ENCODE results near the gene GALNT14. TPM values are rescaled to one million over a fixed set of nuclear protein-coding genes. Genes with fewer than 3 reads are reported as not detected.

The GALNT14 gene
- polyA plus RNA-seq, 1 experiment = 0.07 TPM

- ChIA-PET CTCF (no interaction called here), POLR2A (no interaction called here)
- H3K27me3 ChIP-seq (ENCODE audit: control insufficient read depth, insufficient read depth, low read length) = peaks cover 2% of the 10 kb centered on the region
- H3K4me3 ChIP-seq (ENCODE audit: low read depth, low read length) = no peak overlapping the region
- no peak for TF ChIP-seq CTCF (IDR thresholded peaks at IDR 0.05; ENCODE audit: low read depth, low read length)
- H3K9me3 ChIP-seq (ENCODE audit: control insufficient read depth, insufficient read depth, low read length) = no peaks in the 10 kb centered on the region
- no peak for DNase-seq (ENCODE audit: low read depth, low spot score)
- H3K27ac ChIP-seq (ENCODE audit: low read depth, low read length) = no peak overlapping the region
These were observed 237.9 kb downstream of the GALNT14 start for GRCh38 chr2:30900381-30900780.

DNA sequence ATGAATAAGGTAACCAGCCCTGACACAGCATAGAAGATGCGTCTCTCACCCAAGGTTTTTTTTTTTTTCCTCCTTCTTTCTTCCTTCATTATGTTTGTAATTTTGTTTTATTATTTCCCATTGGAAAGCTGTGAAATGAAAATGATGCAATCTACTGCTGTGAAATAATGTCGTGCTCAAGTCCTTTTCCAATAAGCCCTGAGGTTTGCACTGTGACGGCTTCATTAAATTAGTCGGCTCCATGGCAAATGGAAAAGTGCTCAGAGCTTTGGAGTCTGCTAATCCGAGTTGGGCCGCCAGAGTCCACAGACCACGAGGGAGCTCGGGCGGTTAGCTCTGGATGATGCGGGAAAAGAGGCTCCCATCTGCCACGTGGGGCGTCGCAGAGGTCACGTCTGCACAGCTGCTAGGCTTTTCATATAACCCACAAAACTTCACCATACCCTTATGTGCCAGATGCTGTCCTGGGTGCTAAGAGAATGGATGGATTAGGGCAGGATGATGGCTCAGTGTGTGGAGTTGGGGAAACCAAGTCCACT, 238.7 kb downstream of the GALNT14 start:
- no peak for TF ChIP-seq CTCF (IDR thresholded peaks at IDR 0.05; ENCODE audit: low read depth, low read length)
- no peak overlapping the region for H3K27ac ChIP-seq (ENCODE audit: low read depth, low read length)
- peaks cover 2% of the 10 kb centered on the region for H3K27me3 ChIP-seq (ENCODE audit: control insufficient read depth, insufficient read depth, low read length)
- no peak overlapping the region for H3K4me3 ChIP-seq (ENCODE audit: low read depth, low read length)
- H3K9me3 ChIP-seq (ENCODE audit: control insufficient read depth, insufficient read depth, low read length) = no peaks in the 10 kb centered on the region
- DNase-seq (ENCODE audit: low read depth, low spot score) = no peak
- ChIA-PET CTCF (interaction anchor here (2.0 kb wide), 1 partner anchor 433 kb away, joined by 4 read pairs; no protein-coding TSS in a partner anchor), POLR2A (no interaction called here)

DNA sequence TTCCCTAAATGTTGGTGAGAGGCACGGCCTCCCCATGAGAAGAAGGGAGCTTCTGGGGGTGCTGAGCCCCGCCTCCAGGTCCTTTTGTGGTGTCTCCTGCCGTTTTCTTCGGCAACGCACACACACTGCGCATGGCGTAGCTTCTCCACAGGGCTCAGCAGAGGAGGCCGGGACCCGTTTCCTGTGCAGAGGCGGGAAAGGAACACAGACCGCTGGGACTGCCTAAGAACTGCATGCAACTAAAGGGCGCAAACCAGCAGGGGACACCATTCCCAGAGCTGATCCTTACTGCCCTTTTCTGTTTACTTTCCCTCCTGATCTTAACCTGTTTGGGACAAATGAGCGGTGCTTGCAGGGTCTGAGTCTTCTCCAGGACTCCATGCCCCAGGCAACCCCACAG, 240.7 kb downstream of the GALNT14 start:
- TF ChIP-seq CTCF (IDR thresholded peaks at IDR 0.05; ENCODE audit: low read depth, low read length) = no peak
- Histone ChIP-seq H3K4me3 (ENCODE audit: low read depth, low read length) (no peak overlapping the region), H3K27me3 (ENCODE audit: control insufficient read depth, insufficient read depth, low read length) (peaks cover 3% of the 10 kb centered on the region), H3K9me3 (ENCODE audit: control insufficient read depth, insufficient read depth, low read length) (no peaks in the 10 kb centered on the region), H3K27ac (ENCODE audit: low read depth, low read length) (no peak overlapping the region)
- ChIA-PET CTCF (no interaction called here), POLR2A (no interaction called here)
- no peak for DNase-seq (ENCODE audit: low read depth, low spot score)

- no peaks in the 10 kb centered on the region for H3K9me3 ChIP-seq (ENCODE audit: control insufficient read depth, insufficient read depth, low read length)
- DNase-seq (ENCODE audit: low read depth, low spot score) = no peak
- ChIA-PET POLR2A (no interaction called here), CTCF (no interaction called here)
- TF ChIP-seq CTCF (IDR thresholded peaks at IDR 0.05; ENCODE audit: low read depth, low read length) = no peak
- H3K27me3 ChIP-seq (ENCODE audit: control insufficient read depth, insufficient read depth, low read length) = peaks cover 5% of the 10 kb centered on the region
- H3K4me3 ChIP-seq (ENCODE audit: low read depth, low read length) = no peak overlapping the region
- H3K27ac ChIP-seq (ENCODE audit: low read depth, low read length) = no peak overlapping the region
These were observed 243.6 kb downstream of the GALNT14 start for GRCh38 chr2:30894498-30895119.

- ChIA-PET CTCF (no interaction called here), POLR2A (no interaction called here)
- H3K9me3 ChIP-seq (ENCODE audit: control insufficient read depth, insufficient read depth, low read length) = no peaks in the 10 kb centered on the region
- H3K27ac ChIP-seq (ENCODE audit: low read depth, low read length) = no peak overlapping the region
- no peak for TF ChIP-seq CTCF (IDR thresholded peaks at IDR 0.05; ENCODE audit: low read depth, low read length)
- peaks cover 5% of the 10 kb centered on the region for H3K27me3 ChIP-seq (ENCODE audit: control insufficient read depth, insufficient read depth, low read length)
- H3K4me3 ChIP-seq (ENCODE audit: low read depth, low read length) = no peak overlapping the region
- no peak for DNase-seq (ENCODE audit: low read depth, low spot score)
These were observed 249.3 kb downstream of the GALNT14 start for GRCh38 chr2:30888852-30889409.
